Cortex of kidney (tissue), 1 donor: ENCODE results near the gene RHCE.
"Not testable (repeated sequence)": the region's sequence is repeated elsewhere in the genome, so short reads cannot be mapped to it uniquely, and the experiment has no call there.

ENCODE experiments used
- DNase-seq: peaks from one replicate; lab custom pipeline; 2025; lab: John Stamatoyannopoulos, UW

Gene RHCE

GRCh38 chr1:25432749-25433388 lies 12.2 kb upstream of the RHCE start:
- DNase-seq: no peak

GRCh38 chr1:25431955-25432719 lies 11.5 kb upstream of the RHCE start:
- DNase-seq: no peak

DNA sequence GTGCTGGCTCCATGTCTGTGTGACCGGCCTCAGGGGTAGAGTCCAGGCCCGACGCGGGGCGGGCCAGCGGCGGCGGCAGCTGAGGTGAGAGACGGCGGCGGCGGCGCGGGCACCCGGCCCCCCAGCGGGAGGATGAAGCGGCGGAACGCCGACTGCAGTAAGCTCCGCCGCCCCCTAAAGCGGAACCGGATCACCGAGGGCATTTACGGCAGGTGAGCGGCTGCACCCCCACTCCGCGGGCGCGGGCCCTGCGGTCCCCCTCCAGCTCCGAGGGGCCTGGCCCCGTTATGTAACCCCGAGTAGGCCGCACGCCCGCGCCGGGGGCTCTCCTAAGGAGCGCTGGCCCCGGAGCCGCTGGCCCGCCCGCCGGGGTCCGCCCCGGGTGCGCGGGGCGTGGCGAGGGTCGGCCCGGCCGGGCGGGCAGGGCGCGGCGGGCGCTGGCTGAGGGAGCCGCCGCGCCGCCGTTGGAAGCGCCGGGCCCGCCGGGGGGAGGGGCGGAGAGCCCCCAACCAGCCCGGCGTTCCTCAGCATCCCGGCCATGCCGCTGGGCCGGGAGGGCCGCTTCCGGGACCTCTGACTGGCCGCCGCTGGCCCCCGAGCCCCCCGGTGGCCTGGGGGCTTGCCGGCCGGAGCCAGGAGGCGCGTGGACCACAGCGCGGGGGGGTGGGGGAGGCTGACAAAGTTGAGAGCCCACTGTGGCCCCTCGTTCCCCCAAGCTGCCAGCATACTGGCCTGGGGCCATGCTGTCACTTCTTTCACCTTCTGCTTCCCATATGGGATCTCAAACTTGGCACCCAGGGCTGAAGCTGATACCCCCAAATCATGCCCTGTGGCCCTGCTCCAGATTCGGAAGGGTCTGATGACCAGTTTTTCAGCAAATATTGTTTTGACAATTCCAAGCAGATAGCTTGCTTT lies 10.6 kb upstream of the RHCE start:
- DNase-seq: no peak

GRCh38 chr1:25430073-25430966 lies 9.7 kb upstream of the RHCE start, which contains the start of gene MACO1:
MACO1 (plus strand) TSS chr1:25430897; CDS start chr1:25431099, 202 bp downstream.
- peak; percentile 69 for DNase-seq

DNA sequence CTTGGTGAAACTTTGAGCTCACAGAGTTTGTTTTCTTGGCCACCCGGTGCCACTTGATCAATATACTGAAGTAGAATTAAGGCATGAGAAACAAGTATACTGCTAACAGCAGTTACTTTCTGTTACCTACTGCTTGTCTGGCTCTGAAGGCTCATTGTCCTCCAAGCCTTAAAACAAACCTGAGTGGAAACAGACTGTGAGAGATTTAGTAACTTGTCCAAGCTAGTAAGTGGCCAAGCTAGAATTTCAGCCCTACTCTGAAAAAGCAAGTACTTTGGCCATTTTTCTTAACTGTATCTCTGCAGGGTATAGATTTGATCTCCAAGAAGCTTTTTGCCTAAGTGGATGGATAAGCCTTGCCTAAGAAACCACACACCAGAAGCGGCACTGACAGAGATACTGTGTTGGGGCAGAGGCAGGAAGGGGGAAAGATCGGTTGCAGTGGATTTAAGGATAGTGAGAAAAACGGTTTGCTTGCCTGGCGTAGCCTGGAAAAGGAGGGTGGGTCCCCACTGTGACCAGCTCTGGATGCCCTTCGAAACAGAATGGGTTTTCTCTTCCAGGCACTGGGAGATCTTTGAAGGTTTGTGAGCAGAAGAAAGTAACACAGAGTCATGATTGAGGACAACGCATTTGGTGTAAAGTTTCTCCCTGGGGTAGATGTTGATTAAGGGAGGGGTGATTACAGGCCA lies 8.0 kb upstream of the RHCE start:
- DNase-seq: no peak

DNA sequence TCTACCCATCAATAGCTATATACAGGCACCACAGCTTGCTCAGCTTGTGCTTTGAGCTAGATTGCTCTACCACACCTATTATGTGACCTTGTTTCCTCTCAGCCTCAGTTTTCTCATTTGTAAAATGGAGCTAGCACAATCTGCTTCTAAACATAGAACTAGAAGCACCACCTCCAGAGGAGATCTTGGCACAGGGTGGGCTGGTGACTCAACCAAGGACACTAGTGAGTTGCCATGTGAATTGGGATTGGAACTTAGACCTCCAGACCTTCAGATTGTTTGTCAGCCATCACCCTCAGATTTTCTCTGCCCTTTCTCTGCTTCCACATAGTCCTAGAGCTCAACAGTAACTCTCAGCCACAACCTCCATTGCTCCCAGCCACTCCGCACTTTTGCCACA lies 7.1 kb upstream of the RHCE start:
- no peak for DNase-seq

- no peak for DNase-seq
Measured at GRCh38 chr1:25425098-25426085, 4.8 kb upstream of the RHCE start.

GRCh38 chr1:25423206-25423605 lies 2.6 kb upstream of the RHCE start:
- not testable (repeated sequence) for DNase-seq

GRCh38 chr1:25419339-25419738 lies 1.3 kb downstream of the RHCE start:
- not testable (repeated sequence) for DNase-seq

DNA sequence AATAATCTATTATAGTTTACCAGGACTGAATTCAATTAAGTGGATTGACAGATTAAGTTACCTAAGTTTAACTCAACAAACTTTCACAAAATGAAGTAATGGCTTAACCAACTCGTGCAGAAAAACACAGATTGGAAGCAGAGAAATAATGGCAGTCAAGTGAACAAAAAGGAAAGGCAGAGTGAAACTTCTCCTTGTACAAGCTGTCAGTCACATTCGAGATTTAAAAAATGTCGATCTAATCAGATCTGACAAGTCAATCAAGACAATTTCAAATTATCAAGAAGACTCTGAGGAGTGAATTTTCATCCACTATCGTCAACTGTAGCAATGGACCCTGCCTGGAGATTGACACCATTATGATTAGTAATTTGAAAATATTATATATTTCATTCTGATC lies 3.3 kb downstream of the RHCE start:
- not testable (repeated sequence) for DNase-seq

GRCh38 chr1:25414578-25414977 lies 6.0 kb downstream of the RHCE start:
- not testable (repeated sequence) for DNase-seq

DNA sequence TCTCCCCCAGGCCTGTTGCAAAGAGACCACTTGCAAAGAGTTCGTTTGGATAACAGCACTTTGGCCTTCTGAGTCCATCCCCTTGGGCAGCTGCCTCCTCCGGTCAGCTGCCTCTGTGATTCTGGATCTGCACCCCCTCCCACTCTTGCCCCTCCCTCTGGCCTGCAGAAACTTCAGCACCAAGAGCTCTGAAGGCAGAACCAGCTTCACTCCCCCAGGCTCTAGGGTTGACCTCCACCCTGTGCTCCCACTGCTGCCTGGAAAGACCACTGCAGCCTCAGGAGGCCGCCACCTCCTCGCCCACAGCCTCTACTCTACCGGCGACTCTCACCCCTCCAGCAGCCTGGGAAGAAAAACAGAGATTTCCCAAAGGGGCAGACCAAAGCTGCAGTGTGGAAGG lies 6.5 kb downstream of the RHCE start:
- not testable (repeated sequence) for DNase-seq

GRCh38 chr1:25412872-25413623 lies 7.6 kb downstream of the RHCE start:
- DNase-seq: not testable (repeated sequence)

DNA sequence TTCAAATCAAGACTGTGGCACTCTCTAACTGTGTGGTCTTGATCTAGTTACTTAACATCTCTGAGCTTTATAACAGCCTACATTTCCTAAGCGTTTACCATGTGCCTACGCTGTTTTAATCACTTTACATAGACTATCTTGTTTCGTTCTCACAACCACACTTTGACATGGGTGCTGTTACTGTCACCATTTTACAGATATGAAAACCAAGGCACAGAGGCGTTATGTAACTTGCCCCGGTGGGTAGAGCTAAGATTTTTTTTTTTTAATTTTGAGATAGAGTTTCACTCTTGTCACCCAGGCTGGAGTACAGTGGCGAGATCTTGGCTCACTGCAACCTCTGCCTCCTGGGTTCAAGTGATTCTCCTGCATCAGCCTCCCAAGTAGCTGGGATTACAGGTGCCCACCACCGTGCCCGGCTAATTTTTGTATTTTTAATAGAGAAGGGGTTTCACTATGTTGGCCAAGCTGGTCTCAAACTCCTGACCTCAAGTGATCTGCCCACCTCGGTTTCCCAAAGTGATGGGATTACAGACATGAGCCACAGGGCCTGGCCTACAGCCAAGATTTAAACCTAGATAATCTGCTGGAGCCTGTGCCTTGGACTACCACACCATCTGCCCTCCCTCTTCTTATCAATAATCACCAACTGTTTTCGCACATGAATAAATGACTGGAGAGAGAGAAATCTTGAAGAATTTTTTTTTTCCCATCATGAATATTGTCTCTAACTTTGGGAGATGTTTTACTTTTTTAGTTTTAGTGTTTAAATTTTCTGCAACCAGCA lies 10.8 kb downstream of the RHCE start:
- DNase-seq: not testable (repeated sequence)

- not testable (repeated sequence) for DNase-seq
Measured at GRCh38 chr1:25405731-25406305, 14.8 kb downstream of the RHCE start.

- DNase-seq: not testable (repeated sequence)
Measured at GRCh38 chr1:25402947-25403803, 17.4 kb downstream of the RHCE start.

DNA sequence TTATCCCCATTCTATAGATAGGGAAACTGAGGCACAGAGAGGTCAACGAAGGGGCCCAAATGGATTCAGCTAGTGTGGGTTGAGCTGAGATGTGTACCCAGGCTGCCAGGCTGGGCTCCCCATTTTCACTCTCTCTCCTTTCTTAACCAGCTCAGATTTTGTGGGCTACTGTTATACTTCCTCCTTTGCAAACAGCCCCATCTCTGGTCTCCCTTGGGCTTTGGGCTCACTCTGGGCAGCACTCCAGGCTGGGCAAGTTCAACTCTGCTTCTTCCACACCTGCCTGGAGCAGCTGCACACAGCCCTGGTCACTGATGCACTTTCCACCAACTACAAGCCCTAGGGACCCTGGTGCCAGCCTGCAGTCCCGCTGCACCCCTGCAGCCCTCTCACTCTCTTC lies 22.5 kb downstream of the RHCE start:
- DNase-seq: not testable (repeated sequence)
